GM23338 (cell line): ENCODE results near the gene NSD2. TPM values are rescaled to one million over a fixed set of nuclear protein-coding genes. Genes with fewer than 3 reads are reported as not detected.

Experiments used
- ATAC-seq: fragments of 200-7000 bp; cut with Tn5 transposase; 3 replicates; pipeline ENCODE4 v1.9.1; 2020
- DNase-seq: peaks from one replicate; pipeline ENCODE4 v3.0.0-alpha.2; 2015; ENCODE audit warnings: low spot score
- H2AFZ ChIP-seq: fragments of 200-600 bp; sonication (generic); 2 replicates; pipeline ENCODE4 v1.8.0; 2016; ENCODE audit warnings: antibody characterized with exemption, mild to moderate bottlenecking, moderate library complexity
- H3F3A ChIP-seq: fragments of 200-600 bp; sonication (generic); replicated peaks from 2 replicates; pipeline ENCODE4 v1.8.0; 2017; ENCODE audit warnings: antibody characterized with exemption, mixed run types, low read depth
- H3K27ac ChIP-seq: fragments of 200-600 bp; sonication (generic); 2 replicates; pipeline ENCODE4 v1.6.1; 2016; ENCODE audit warnings: low read depth
- H3K27me3 ChIP-seq: fragments of 200-600 bp; sonication (generic); 2 replicates; pipeline ENCODE4 v1.8.0; 2016; ENCODE audit warnings: mild to moderate bottlenecking, mixed run types, moderate library complexity; ENCODE audit not compliant: insufficient read depth
- H3K36me3 ChIP-seq: fragments of 200-600 bp; sonication (generic); 2 replicates; pipeline ENCODE4 v1.8.0; 2016; ENCODE audit warnings: mild to moderate bottlenecking; ENCODE audit not compliant: insufficient read depth
- H3K4me1 ChIP-seq: fragments of 200-600 bp; sonication (generic); 2 replicates; pipeline ENCODE4 v1.8.0; 2016; ENCODE audit warnings: mild to moderate bottlenecking, moderate library complexity; ENCODE audit not compliant: insufficient read depth
- H3K4me2 ChIP-seq: fragments of 200-600 bp; sonication (generic); 2 replicates; pipeline ENCODE4 v1.7.1; 2017; ENCODE audit warnings: mixed run types
- H3K4me3 ChIP-seq: fragments of 200-600 bp; sonication (generic); 2 replicates; pipeline ENCODE4 v1.6.1; 2016; ENCODE audit warnings: mixed run types
- H3K79me2 ChIP-seq: fragments of 200-600 bp; sonication (generic); replicated peaks from 2 replicates; pipeline ENCODE4 v1.8.0; 2017; ENCODE audit warnings: mild to moderate bottlenecking; ENCODE audit not compliant: insufficient read depth
- H3K9me2 ChIP-seq: fragments of 200-600 bp; sonication (generic); 2 replicates; pipeline ENCODE4 v1.8.0; 2017; ENCODE audit not compliant: insufficient read depth
- H4K20me1 ChIP-seq: fragments of 200-600 bp; sonication (generic); replicated peaks from 2 replicates; pipeline ENCODE4 v1.8.0; 2017; ENCODE audit warnings: mild to moderate bottlenecking; ENCODE audit not compliant: insufficient read depth
- H3K27ac Mint-ChIP-seq: 2 replicates; pipeline ENCODE4 v1.8.0; 2020; ENCODE audit warnings: inconsistent platforms, mild to moderate bottlenecking, moderate library complexity, mixed read lengths
- H3K27me3 Mint-ChIP-seq: 3 replicates; pipeline ENCODE4 v1.8.0; 2022; ENCODE audit warnings: low read depth, mild to moderate bottlenecking, moderate library complexity, mixed read lengths, inconsistent platforms; ENCODE audit not compliant: insufficient read depth, poor library complexity
- H3K36me3 Mint-ChIP-seq: 3 replicates; pipeline ENCODE4 v1.8.0; 2021; ENCODE audit warnings: low read depth, mild to moderate bottlenecking, inconsistent platforms, moderate library complexity, mixed read lengths
- H3K4me1 Mint-ChIP-seq: 3 replicates; pipeline ENCODE4 v1.8.0; 2020; ENCODE audit warnings: mild to moderate bottlenecking, inconsistent platforms, mixed read lengths
- H3K4me3 Mint-ChIP-seq: 3 replicates; pipeline ENCODE4 v1.8.0; 2021; ENCODE audit warnings: moderate library complexity, mild to moderate bottlenecking, inconsistent platforms, mixed read lengths
- H3K9me3 Mint-ChIP-seq: 3 replicates; pipeline ENCODE4 v1.8.0; 2020; ENCODE audit warnings: moderate library complexity, mild to moderate bottlenecking, inconsistent platforms, mixed read lengths
- CREB1 ChIP-seq: fragments of 250-450 bp; sonication (Bioruptor Pico); IDR thresholded peaks from 2 replicates; pipeline ENCODE4 v1.5.0; 2020; ENCODE audit warnings: low read depth, mild to moderate bottlenecking, moderate library complexity
- CTCF ChIP-seq, 2 experiments: fragments of 200-600 bp in 1 of 2; sonication (generic) in 1 of 2; conservative IDR thresholded peaks; 2 replicates each; pipeline versions ENCODE4 v1.5.1 to v1.6.1; 2016 to 2017; ENCODE audit warnings: antibody characterized with exemption in 2 of 2, low read depth in 2 of 2, mild to moderate bottlenecking in 2 of 2, moderate library complexity in 1 of 2
- EZH2 ChIP-seq: fragments of 200-600 bp; sonication (generic); IDR thresholded peaks from one replicate; pipeline ENCODE4 v1.8.0; 2017; ENCODE audit warnings: antibody characterized with exemption, mild to moderate bottlenecking, low read depth; ENCODE audit not compliant: unreplicated experiment
- EZH2phosphoT487 ChIP-seq: fragments of 200-600 bp; sonication (generic); IDR thresholded peaks from one replicate; pipeline ENCODE4 v1.8.1; 2018; ENCODE audit warnings: antibody characterized with exemption; ENCODE audit not compliant: unreplicated experiment
- JUNB ChIP-seq: IDR thresholded peaks from one replicate; pipeline ENCODE4 v1.6.1; 2016; ENCODE audit warnings: antibody characterized with exemption; ENCODE audit not compliant: unreplicated experiment
- NANOG ChIP-seq: IDR thresholded peaks from 2 replicates; pipeline ENCODE4 v1.6.1; 2016; ENCODE audit warnings: antibody characterized with exemption, borderline replicate concordance
- POLR2AphosphoS5 ChIP-seq: IDR thresholded peaks from 2 replicates; pipeline ENCODE4 v1.6.1; 2016; ENCODE audit warnings: antibody characterized with exemption, low read depth
- STAT1 ChIP-seq: IDR thresholded peaks from one replicate; pipeline ENCODE4 v1.6.1; 2016; ENCODE audit warnings: antibody characterized with exemption; ENCODE audit not compliant: unreplicated experiment
- ZNF114 ChIP-seq: fragments of 250-450 bp; sonication (Bioruptor Pico); IDR thresholded peaks from 2 replicates; pipeline ENCODE4 v1.5.0; 2020; ENCODE audit warnings: mild to moderate bottlenecking, moderate library complexity
- ZNF331 ChIP-seq: fragments of 250-450 bp; sonication (Bioruptor Pico); IDR thresholded peaks from 2 replicates; pipeline ENCODE4 v1.5.0; 2020; ENCODE audit warnings: low read depth, mild to moderate bottlenecking, moderate library complexity
- polyA plus RNA-seq: library from polyadenylated mRNA; unstranded; fragments of >200 nt; fragmentation: Nextera tagmentation; extraction: Ambion mirVana; gene quantifications from 2 replicates; pipeline ENCODE4 v1.2.1, GENCODE V29; 2016
- total RNA-seq: library from RNA; depleted of rRNA; stranded (reverse); fragments of >200 nt; shearing (Covaris generic); gene quantifications from 2 replicates; pipeline ENCODE4 v1.2.3, GENCODE V29; 2014
- TF ChIP-seq, protein P1 (sequence below): IDR thresholded peaks from 2 replicates; pipeline ENCODE4 v1.6.1; 2016; ENCODE audit warnings: antibody characterized with exemption
- TF ChIP-seq, protein P2 (sequence below): IDR thresholded peaks from one replicate; pipeline ENCODE4 v1.6.1; 2018; ENCODE audit warnings: antibody characterized with exemption; ENCODE audit not compliant: unreplicated experiment
- TF ChIP-seq, protein P3 (sequence below): fragments of 250-450 bp; sonication (Bioruptor Pico); IDR thresholded peaks from 2 replicates; pipeline ENCODE4 v1.5.0; 2020; ENCODE audit warnings: mild to moderate bottlenecking, moderate library complexity

Gene NSD2
- total and polyA plus RNA-seq, 2 experiments from 2014 or later = 33.5 to 84.4 TPM

DNA sequence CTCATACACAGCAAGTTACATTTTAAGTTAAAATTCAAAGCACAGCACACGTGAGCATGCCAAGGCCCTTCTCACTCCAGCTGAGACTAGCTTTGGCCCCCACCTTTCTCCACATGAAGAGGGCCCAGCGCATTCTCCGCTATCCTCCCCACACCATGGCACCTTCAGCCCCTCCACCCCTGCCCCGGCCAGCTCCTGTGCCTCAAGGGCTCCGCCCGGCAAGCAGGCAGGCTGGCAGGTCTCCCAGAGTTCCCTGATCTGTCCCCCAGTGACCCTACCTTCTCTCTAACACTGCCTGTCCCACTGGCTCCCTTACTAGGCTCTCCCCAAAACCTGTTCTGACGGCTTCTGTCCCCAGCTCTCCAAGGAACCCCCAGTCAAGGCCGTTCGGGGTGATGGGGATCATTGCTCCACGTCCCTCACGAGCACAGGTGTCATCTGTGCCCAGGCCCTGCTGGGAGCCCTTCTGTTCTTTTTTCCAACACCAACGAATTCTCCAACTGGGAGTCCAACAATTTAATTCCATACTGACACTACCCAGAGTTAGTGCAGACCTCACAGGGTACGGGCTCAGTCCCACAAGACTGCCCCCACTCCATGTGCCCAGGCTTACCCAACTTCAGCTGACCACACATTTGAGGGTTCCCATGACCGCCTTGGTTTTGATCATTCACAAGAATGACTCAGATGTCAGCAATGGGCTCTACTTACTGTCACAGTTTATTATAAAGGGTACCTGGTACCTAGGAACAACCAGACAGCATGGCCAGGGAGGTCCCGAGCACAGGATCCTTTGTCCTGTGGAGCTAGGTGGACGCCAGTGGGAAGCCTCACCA is 19.4 kb upstream of the NSD2 start:
- DNase-seq = no peak
- Histone ChIP-seq H3K36me3 (no peaks in the 10 kb centered on the region), H3K79me2 (peaks cover 40% of the 10 kb centered on the region), H3K4me1 (0 out of 2 replicates have a peak, but pooled peaks cover under 1% of the 10 kb centered on the region), H3K9me2 (no peaks in the 10 kb centered on the region), H3K27me3 (peaks cover 13% of the 10 kb centered on the region), H3K27ac (no peak overlapping the region), H3K4me2 (no peak overlapping the region), H4K20me1 (peaks cover 32% of the 10 kb centered on the region), H2AFZ (no peak overlapping the region), H3F3A (no peaks in the 10 kb centered on the region), H3K4me3 (no peak overlapping the region)
- Mint-ChIP-seq H3K27me3 (peaks cover 16% of the 10 kb centered on the region), H3K4me3 (no peak overlapping the region), H3K9me3 (no peaks in the 10 kb centered on the region; the same call in 2 of the 3 replicates), H3K4me1 (peaks cover 22% of the 10 kb centered on the region), H3K27ac (no peak overlapping the region), H3K36me3 (peaks cover 11% of the 10 kb centered on the region; the same call in 2 of the 3 replicates)
- ATAC-seq = no peak
- TF ChIP-seq NANOG (no peak), EZH2phosphoT487 (no peak), POLR2AphosphoS5 (no peak), JUNB (no peak), CTCF (conservative IDR thresholded peaks at IDR 0.05; ENCODE audit: low read depth in 2 of 2) (no peak), ZNF114 (CRISPR knock-in tag) (no peak), ZNF331 (CRISPR knock-in tag) (no peak), EZH2 (no peak), STAT1 (no peak), CREB1 (CRISPR knock-in tag) (no peak)
- TF ChIP-seq, protein P1, sequence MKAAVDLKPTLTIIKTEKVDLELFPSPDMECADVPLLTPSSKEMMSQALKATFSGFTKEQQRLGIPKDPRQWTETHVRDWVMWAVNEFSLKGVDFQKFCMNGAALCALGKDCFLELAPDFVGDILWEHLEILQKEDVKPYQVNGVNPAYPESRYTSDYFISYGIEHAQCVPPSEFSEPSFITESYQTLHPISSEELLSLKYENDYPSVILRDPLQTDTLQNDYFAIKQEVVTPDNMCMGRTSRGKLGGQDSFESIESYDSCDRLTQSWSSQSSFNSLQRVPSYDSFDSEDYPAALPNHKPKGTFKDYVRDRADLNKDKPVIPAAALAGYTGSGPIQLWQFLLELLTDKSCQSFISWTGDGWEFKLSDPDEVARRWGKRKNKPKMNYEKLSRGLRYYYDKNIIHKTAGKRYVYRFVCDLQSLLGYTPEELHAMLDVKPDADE = no peak
- TF ChIP-seq, protein P2, sequence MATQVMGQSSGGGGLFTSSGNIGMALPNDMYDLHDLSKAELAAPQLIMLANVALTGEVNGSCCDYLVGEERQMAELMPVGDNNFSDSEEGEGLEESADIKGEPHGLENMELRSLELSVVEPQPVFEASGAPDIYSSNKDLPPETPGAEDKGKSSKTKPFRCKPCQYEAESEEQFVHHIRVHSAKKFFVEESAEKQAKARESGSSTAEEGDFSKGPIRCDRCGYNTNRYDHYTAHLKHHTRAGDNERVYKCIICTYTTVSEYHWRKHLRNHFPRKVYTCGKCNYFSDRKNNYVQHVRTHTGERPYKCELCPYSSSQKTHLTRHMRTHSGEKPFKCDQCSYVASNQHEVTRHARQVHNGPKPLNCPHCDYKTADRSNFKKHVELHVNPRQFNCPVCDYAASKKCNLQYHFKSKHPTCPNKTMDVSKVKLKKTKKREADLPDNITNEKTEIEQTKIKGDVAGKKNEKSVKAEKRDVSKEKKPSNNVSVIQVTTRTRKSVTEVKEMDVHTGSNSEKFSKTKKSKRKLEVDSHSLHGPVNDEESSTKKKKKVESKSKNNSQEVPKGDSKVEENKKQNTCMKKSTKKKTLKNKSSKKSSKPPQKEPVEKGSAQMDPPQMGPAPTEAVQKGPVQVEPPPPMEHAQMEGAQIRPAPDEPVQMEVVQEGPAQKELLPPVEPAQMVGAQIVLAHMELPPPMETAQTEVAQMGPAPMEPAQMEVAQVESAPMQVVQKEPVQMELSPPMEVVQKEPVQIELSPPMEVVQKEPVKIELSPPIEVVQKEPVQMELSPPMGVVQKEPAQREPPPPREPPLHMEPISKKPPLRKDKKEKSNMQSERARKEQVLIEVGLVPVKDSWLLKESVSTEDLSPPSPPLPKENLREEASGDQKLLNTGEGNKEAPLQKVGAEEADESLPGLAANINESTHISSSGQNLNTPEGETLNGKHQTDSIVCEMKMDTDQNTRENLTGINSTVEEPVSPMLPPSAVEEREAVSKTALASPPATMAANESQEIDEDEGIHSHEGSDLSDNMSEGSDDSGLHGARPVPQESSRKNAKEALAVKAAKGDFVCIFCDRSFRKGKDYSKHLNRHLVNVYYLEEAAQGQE = no peak
- TF ChIP-seq, protein P3, sequence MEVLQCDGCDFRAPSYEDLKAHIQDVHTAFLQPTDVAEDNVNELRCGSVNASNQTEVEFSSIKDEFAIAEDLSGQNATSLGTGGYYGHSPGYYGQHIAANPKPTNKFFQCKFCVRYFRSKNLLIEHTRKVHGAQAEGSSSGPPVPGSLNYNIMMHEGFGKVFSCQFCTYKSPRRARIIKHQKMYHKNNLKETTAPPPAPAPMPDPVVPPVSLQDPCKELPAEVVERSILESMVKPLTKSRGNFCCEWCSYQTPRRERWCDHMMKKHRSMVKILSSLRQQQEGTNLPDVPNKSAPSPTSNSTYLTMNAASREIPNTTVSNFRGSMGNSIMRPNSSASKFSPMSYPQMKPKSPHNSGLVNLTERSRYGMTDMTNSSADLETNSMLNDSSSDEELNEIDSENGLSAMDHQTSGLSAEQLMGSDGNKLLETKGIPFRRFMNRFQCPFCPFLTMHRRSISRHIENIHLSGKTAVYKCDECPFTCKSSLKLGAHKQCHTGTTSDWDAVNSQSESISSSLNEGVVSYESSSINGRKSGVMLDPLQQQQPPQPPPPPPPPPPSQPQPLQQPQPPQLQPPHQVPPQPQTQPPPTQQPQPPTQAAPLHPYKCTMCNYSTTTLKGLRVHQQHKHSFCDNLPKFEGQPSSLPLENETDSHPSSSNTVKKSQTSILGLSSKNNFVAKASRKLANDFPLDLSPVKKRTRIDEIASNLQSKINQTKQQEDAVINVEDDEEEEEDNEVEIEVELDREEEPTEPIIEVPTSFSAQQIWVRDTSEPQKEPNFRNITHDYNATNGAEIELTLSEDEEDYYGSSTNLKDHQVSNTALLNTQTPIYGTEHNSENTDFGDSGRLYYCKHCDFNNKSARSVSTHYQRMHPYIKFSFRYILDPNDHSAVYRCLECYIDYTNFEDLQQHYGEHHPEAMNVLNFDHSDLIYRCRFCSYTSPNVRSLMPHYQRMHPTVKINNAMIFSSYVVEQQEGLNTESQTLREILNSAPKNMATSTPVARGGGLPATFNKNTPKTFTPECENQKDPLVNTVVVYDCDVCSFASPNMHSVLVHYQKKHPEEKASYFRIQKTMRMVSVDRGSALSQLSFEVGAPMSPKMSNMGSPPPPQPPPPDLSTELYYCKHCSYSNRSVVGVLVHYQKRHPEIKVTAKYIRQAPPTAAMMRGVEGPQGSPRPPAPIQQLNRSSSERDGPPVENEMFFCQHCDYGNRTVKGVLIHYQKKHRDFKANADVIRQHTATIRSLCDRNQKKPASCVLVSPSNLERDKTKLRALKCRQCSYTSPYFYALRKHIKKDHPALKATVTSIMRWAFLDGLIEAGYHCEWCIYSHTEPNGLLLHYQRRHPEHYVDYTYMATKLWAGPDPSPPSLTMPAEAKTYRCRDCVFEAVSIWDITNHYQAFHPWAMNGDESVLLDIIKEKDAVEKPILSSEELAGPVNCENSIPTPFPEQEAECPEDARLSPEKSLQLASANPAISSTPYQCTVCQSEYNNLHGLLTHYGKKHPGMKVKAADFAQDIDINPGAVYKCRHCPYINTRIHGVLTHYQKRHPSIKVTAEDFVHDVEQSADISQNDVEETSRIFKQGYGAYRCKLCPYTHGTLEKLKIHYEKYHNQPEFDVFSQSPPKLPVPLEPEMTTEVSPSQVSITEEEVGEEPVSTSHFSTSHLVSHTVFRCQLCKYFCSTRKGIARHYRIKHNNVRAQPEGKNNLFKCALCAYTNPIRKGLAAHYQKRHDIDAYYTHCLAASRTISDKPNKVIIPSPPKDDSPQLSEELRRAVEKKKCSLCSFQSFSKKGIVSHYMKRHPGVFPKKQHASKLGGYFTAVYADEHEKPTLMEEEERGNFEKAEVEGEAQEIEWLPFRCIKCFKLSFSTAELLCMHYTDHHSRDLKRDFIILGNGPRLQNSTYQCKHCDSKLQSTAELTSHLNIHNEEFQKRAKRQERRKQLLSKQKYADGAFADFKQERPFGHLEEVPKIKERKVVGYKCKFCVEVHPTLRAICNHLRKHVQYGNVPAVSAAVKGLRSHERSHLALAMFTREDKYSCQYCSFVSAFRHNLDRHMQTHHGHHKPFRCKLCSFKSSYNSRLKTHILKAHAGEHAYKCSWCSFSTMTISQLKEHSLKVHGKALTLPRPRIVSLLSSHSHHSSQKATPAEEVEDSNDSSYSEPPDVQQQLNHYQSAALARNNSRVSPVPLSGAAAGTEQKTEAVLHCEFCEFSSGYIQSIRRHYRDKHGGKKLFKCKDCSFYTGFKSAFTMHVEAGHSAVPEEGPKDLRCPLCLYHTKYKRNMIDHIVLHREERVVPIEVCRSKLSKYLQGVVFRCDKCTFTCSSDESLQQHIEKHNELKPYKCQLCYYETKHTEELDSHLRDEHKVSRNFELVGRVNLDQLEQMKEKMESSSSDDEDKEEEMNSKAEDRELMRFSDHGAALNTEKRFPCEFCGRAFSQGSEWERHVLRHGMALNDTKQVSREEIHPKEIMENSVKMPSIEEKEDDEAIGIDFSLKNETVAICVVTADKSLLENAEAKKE (CRISPR knock-in tag) = no peak
